22Rv1 (cell line): ENCODE results near the gene HGF.

Experiments
- CTCF ChIP-seq: fragments of 450-650 bp; IDR thresholded peaks from 2 replicates; pipeline ENCODE4 v1.5.1; 2017; ENCODE audit warnings: mild to moderate bottlenecking
- ZFX ChIP-seq: fragments of 450-650 bp; IDR thresholded peaks from 2 replicates; pipeline ENCODE4 v1.6.1; 2017; ENCODE audit warnings: antibody characterized with exemption, borderline replicate concordance

GRCh38 chr7:81736091-81736490, 33.8 kb downstream of the HGF start:
- TF ChIP-seq CTCF = no peak
- no peak for TF ChIP-seq ZFX
